Measurements from ENCODE around the gene GPHB5. TPM values are rescaled to one million over a fixed set of nuclear protein-coding genes. Genes with fewer than 3 reads are reported as not detected.

GPHB5 gene, protein sequence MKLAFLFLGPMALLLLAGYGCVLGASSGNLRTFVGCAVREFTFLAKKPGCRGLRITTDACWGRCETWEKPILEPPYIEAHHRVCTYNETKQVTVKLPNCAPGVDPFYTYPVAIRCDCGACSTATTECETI
- total RNA-seq (not detected), polyA plus RNA-seq (ENCODE audit: insufficient read depth, low read depth, low replicate concordance) (not detected)
- long read RNA-seq, donor 1 = 0 reads
- long read RNA-seq, donor 2 = 0 reads

DNA sequence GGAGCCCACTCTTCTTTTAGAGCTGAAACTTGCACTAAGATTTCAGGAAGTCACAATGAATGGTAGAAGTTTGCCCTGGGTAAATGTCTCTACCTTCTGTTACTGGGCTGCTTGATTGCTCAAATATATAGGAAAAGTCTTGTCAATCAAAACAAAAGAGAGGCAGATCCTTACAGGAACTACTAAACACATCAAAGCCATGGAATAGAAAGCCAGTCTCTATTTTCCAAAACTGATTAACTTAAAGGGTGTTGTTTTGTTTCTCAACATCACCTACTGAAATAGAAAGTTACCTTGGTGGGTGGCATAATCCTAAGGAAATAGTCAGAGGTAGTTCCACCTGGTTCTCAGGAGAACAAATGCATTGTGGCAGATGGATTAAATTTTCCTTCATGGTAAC is at the start of gene GPHB5:
Gene GPHB5, minus strand, starts transcription at position 101 of the 400 bp plus-strand sequence. CDS start 1,086 bp downstream, outside the sequence.
- intact Hi-C loops (cut with DNase I; ENCODE audit: low total_unique reads) = no loop called here
- no peak for TF ChIP-seq POLR2A (IDR thresholded peaks at IDR 0.05)
- TF ChIP-seq, protein P1, sequence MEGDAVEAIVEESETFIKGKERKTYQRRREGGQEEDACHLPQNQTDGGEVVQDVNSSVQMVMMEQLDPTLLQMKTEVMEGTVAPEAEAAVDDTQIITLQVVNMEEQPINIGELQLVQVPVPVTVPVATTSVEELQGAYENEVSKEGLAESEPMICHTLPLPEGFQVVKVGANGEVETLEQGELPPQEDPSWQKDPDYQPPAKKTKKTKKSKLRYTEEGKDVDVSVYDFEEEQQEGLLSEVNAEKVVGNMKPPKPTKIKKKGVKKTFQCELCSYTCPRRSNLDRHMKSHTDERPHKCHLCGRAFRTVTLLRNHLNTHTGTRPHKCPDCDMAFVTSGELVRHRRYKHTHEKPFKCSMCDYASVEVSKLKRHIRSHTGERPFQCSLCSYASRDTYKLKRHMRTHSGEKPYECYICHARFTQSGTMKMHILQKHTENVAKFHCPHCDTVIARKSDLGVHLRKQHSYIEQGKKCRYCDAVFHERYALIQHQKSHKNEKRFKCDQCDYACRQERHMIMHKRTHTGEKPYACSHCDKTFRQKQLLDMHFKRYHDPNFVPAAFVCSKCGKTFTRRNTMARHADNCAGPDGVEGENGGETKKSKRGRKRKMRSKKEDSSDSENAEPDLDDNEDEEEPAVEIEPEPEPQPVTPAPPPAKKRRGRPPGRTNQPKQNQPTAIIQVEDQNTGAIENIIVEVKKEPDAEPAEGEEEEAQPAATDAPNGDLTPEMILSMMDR (IDR thresholded peaks at IDR 0.05) = no peak
- no peaks in the 10 kb centered on the region for H3K4me1 ChIP-seq
- H3K4me3 ChIP-seq = no peak within 1 kb of the TSS
- H3K9me3 ChIP-seq = no peaks in the 10 kb centered on the region
- no peak for DNase-seq
- H3K27me3 ChIP-seq = no peaks in the 10 kb centered on the region
- no peak within 1 kb of the TSS for H3K27ac ChIP-seq
- no peaks in the 10 kb centered on the region for H3K36me3 ChIP-seq (ENCODE audit: low read depth, missing control alignments)

DNA sequence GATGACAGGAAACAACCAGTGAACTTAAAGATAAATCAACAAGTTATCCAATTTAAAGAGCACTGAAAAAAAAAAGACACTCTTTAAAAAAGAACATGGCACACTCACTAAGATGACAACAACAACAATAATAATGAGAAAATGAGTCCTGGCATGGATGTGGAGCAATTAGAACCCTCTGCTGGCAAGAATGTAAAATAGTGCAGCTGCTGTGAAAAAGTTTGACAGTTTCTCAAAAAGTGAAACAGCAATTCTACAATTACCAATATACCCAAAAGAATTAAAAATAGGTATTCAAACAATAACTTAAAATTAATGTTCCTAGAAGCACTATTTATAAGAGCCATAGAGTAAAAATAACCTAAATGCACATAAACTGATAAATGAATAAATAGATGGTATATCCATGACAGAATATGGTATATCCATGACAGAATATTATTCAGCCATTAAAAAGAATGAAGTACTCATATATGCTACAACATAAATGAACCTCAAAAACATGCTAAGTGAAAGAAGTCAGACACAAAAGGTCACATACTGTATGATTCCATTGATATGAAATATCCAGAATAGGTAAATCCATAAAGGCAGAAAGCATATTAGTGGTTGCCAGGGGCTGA is 49.1 kb upstream of the GPHB5 start:
- Histone ChIP-seq H3K4me3 (no peak overlapping the region), H3K36me3 (ENCODE audit: low read depth, missing control alignments) (no peaks in the 10 kb centered on the region), H3K27me3 (no peaks in the 10 kb centered on the region), H3K9me3 (no peaks in the 10 kb centered on the region), H3K4me1 (no peaks in the 10 kb centered on the region), H3K27ac (no peak overlapping the region)
- DNase-seq = no peak
- intact Hi-C loops (cut with DNase I; ENCODE audit: low total_unique reads) = no loop called here
- no peak for TF ChIP-seq POLR2A (IDR thresholded peaks at IDR 0.05)
- TF ChIP-seq, protein P1 (IDR thresholded peaks at IDR 0.05) = no peak

- intact Hi-C loops (cut with DNase I; ENCODE audit: low total_unique reads) = no loop called here
- 39 to 57% methylated on average over 8 of the region's 8 CpGs for WGBS, 2 donors
- no peaks in the 10 kb centered on the region for H3K9me3 ChIP-seq
Measured at GRCh38 chr14:63362389-63362819, 43.7 kb upstream of the GPHB5 start.

GRCh38 chr14:63361790-63362189 is 43.1 kb upstream of the GPHB5 start:
- intact Hi-C loops (cut with DNase I; ENCODE audit: low total_unique reads) = no loop called here
- no peak for TF ChIP-seq POLR2A (IDR thresholded peaks at IDR 0.05)
- TF ChIP-seq, protein P1 (IDR thresholded peaks at IDR 0.05) = no peak
- Histone ChIP-seq H3K9me3 (no peaks in the 10 kb centered on the region), H3K27ac (no peak overlapping the region), H3K4me3 (no peak overlapping the region), H3K4me1 (no peaks in the 10 kb centered on the region), H3K27me3 (no peaks in the 10 kb centered on the region), H3K36me3 (ENCODE audit: low read depth, missing control alignments) (no peaks in the 10 kb centered on the region)
- DNase-seq = no peak
- WGBS, 2 donors = 73 to 80% methylated on average over 4 of the region's 4 CpGs

More at GRCh38 chr14:63362389-63362819, 43.7 kb upstream of the GPHB5 start:
- no peak for TF ChIP-seq POLR2A (IDR thresholded peaks at IDR 0.05)
- TF ChIP-seq, protein P1 (IDR thresholded peaks at IDR 0.05) = no peak
- Histone ChIP-seq H3K27ac (no peak overlapping the region), H3K4me1 (no peaks in the 10 kb centered on the region), H3K36me3 (ENCODE audit: low read depth, missing control alignments) (no peaks in the 10 kb centered on the region), H3K4me3 (no peak overlapping the region), H3K27me3 (no peaks in the 10 kb centered on the region)
- DNase-seq = no peak

DNA sequence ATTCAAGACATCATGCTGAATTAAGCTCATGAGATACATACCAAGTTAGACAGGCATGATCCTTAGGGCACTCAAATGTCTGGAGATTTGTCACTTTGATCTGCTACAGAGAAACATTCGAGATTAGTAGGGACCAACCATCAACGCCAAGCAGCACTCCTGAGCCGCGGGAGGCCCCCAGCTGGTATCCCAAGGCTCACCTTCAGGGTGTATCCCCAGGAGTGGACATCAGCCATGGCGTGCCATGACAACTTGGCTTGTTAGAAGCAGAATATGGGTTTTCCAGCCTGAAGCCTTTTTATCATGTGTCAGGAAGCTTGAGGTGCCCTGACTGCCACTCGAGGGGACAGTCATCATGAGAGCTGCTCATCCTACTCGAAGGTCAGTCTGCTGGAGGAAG is 39.1 kb upstream of the GPHB5 start:
- DNase-seq = no peak
- H3K36me3 ChIP-seq (ENCODE audit: low read depth, missing control alignments) = no peaks in the 10 kb centered on the region
- no peak for TF ChIP-seq POLR2A (IDR thresholded peaks at IDR 0.05)
- TF ChIP-seq, protein P1 (IDR thresholded peaks at IDR 0.05) = no peak
- H3K27me3 ChIP-seq = no peaks in the 10 kb centered on the region
- 96 to 100% methylated on average over 6 to 7 of the region's 7 CpGs for WGBS, 2 donors
- intact Hi-C loops (cut with DNase I; ENCODE audit: low total_unique reads) = no loop called here
- H3K4me3 ChIP-seq = no peak overlapping the region
- no peak overlapping the region for H3K27ac ChIP-seq
- no peaks in the 10 kb centered on the region for H3K4me1 ChIP-seq
- no peaks in the 10 kb centered on the region for H3K9me3 ChIP-seq
